GM23248 (cell line): Measurements from ENCODE around the gene NDST4.

Source experiments
- EZH2 ChIP-seq: fragments of 200-600 bp; sonication (generic); IDR thresholded peaks from 2 replicates; pipeline ENCODE4 v1.6.1; 2018; ENCODE audit warnings: antibody characterized with exemption, mild to moderate bottlenecking; ENCODE audit not compliant: insufficient read depth, poor library complexity, severe bottlenecking
- EZH2phosphoT487 ChIP-seq: fragments of 200-600 bp; sonication (generic); IDR thresholded peaks from 2 replicates; pipeline ENCODE4 v1.6.1; 2018; ENCODE audit warnings: antibody characterized with exemption, moderate library complexity, mild to moderate bottlenecking, low read depth; ENCODE audit not compliant: insufficient read depth

DNA sequence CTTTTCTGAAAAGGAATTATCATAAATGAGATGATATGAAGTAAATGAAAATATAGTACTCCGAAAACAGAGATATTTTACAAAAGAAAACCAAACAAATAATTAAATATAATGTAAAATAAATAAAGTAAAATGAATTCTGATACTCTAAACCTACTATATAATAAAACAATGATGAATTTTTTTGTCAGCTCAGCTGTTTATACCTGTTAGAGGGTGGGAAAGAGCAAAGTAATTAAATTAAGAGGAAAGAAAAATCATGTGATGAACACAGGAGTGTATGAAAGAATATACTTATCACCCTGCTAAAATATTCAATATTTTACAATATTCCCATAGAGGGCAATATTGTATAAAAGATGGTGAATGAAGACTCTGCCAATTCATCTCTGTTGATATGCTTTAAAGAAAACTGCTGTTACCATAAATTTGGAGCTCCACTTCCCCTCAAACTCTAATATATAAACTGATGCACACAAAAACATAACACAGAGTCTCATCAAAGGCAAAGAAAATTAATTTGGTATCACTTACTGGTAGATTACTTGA is 6.5 kb upstream of the NDST4 start:
- TF ChIP-seq EZH2 = no peak
- no peak for TF ChIP-seq EZH2phosphoT487
